Heart left ventricle (tissue), 16 donors: Measurements from ENCODE around the gene CCDC93. TPM values are rescaled to one million over a fixed set of nuclear protein-coding genes. Genes with fewer than 3 reads are reported as not detected.

ENCODE experiments used
- ATAC-seq, 4 donors: fragments of 200-7000 bp; cut with Tn5 transposase; one replicate each; pipeline ENCODE4 v1.9.1; 2020 to 2022; ENCODE audit warnings: moderate library complexity in 4 of 4, mild to moderate bottlenecking in 3 of 4, moderate number of reproducible peaks in 1 of 4
- DNase-seq, 5 donors: peaks; one replicate each; pipeline ENCODE4 v3.0.0-alpha.2; 2020
- H3K27ac ChIP-seq, 12 donors: fragments of 200-600 bp; sonication (generic) in 4 of 12; one replicate each; pipeline versions ENCODE4 v1.5.0 to v1.8.0; 2016 to 2022; ENCODE audit warnings: mild to moderate bottlenecking in 2 of 12
- H3K27me3 ChIP-seq, 9 donors: fragments of 200-600 bp; sonication (generic) in 2 of 9; one replicate each; pipeline versions ENCODE4 v1.5.1 to v1.8.0; 2016 to 2022; ENCODE audit warnings: mild to moderate bottlenecking in 3 of 9
- H3K36me3 ChIP-seq, 9 donors: fragments of 200-600 bp; sonication (generic) in 2 of 9; one replicate each; pipeline versions ENCODE4 v1.5.0 to v1.8.0; 2018 to 2022; ENCODE audit warnings: mild to moderate bottlenecking in 2 of 9
- H3K4me1 ChIP-seq, 12 donors: fragments of 200-600 bp; sonication (generic) in 4 of 12; one replicate each; pipeline versions ENCODE4 v1.5.0 to v1.8.0; 2016 to 2022; ENCODE audit warnings: mild to moderate bottlenecking in 3 of 12
- H3K4me3 ChIP-seq, 12 donors: fragments of 200-600 bp; sonication (generic) in 4 of 12; one replicate each; pipeline versions ENCODE4 v1.5.0 to v1.8.0; 2017 to 2022; ENCODE audit warnings: mild to moderate bottlenecking in 9 of 12, moderate library complexity in 4 of 12
- H3K9me3 ChIP-seq, 12 donors: fragments of 200-600 bp; sonication (generic) in 4 of 12; one replicate each; pipeline versions ENCODE4 v1.5.0 to v1.8.0; 2016 to 2022; ENCODE audit warnings: mild to moderate bottlenecking in 1 of 12
- CTCF ChIP-seq, 12 donors: fragments of 200-600 bp; sonication (generic) in 4 of 12; IDR thresholded peaks; one replicate each; pipeline versions ENCODE4 v1.5.0 to v1.8.0; 2018 to 2022; ENCODE audit warnings: antibody characterized with exemption in 12 of 12, mild to moderate bottlenecking in 5 of 12
- POLR2A ChIP-seq, 2 donors: fragments of 450-650 bp; IDR thresholded peaks; one replicate each; pipeline ENCODE4 v1.6.1; 2017; ENCODE audit warnings: antibody characterized with exemption in 2 of 2, mild to moderate bottlenecking in 2 of 2, moderate library complexity in 2 of 2
- WGBS, 4 donors: extraction: QIAGEN DNeasy Blood & Tissue Kit in 2 of 4; methylation state at CpG; one replicate each; pipeline versions ENCODE4 v1.1.5 to v1.1.7; 2013 to 2018; 5-methylcytosine and 5-hydroxymethylcytosine counted together
- intact Hi-C, 10 donors: fragments of 100-400 bp; cut with DNase I; formaldehyde crosslinking; loops; one replicate each; pipeline versions ENCODE4 v1.11.1 to v1.14.2; 2022
- polyA plus RNA-seq, 2 donors: library from polyadenylated mRNA; stranded (reverse); fragments of 200-250 nt; gene quantifications; one replicate each; pipeline ENCODE4 v1.2.3, GENCODE V29; 2013
- total RNA-seq, 9 donors: library from RNA; depleted of rRNA in 2 of 9; stranded (reverse); fragments of >200 nt in 2 of 9; fragmentation: NEBNext Ultra II Directional in 3 of 9; extraction: Animal tissue kit (Norgen Biotek cat#: 25700) in 3 of 9; gene quantifications; one replicate each; pipeline versions ENCODE4 v1.1.0 to v1.2.4, GENCODE V29; 2016 to 2023
- donor health status: ischemic (EF 13 %, LVEDD 7.1; RV severe dilation, severe dysfunction).
- donor health status: healthy with polysubstance abuse.
- donor health status: DM: no; HTN: yes; CAD: no.
- donor health status: DM: no; HTN: no; CAD: no.
- donor health status: ischemic (EF 25% LVEDD 6.9; RV normal size, moderate dysfunction).
- donor health status: ischemic (EF 25% LVEDD 5.7; RV mildly dilated, moderate dysfunction).
- donor health status: healthy.
- donor health status: DM: yes; HTN: yes; CAD: no.
- donor health status: ischemic (EF 35%, LVEDD 5.7; RV mildly dilated, moderate dysfunction).
- donor health status: nonischemic (EF 11% LVEDD 7.7; RV severe dilation, severe dysfunction).
- donor health status: DM: yes; HTN: yes; CAD: no.
- donor health status: PGD.
- donor health status: ischemic (EF 29% LVEDD 5.4; RV normal size, mild dysfunction).
- donor health status: nonischemic (EF 23%, LVEDD 6.1; RV moderate dilation, normal function).

The CCDC93 gene
- total and polyA plus RNA-seq, 11 donors: 11.0 to 47.6 (median 31.8) TPM

DNA sequence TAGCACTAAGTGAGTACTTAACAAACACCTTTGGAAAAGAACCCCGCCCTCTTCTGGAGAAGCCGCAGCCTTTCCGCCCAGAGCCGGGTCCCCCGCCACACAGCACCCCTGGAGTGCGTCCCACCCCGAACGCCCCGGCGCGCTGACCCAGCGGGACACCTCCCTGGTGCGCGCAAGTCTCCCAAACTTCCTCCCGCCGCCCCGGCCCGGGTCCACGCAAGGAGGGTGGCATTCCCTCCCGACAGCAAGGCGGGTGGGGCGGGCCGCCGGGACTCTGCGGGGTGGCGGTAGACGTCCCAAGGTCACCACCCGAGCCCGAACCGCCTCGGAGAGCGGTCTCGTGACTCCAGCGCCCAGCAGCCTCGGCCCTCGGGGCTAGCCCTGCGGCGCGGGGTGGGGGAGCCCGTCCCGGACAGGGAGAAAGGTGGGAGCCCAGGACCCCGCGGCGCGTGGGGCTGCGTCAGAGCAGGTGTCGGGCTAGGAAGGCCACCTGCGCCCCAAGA is 598 bp downstream of the CCDC93 start:
- Histone ChIP-seq H3K27ac (peak overlapping the region; percentile 82 to 98 (median 95)), H3K9me3 (no peaks in the 10 kb centered on the region), H3K36me3 (peaks cover 0 to 10% (median 4%) of the 10 kb centered on the region in 9 donors), H3K4me3 (peak overlapping the region; percentile 79 to 100 (median 90)), H3K4me1 (peaks cover 4 to 57% (median 28%) of the 10 kb centered on the region in 12 donors), H3K27me3 (no peaks in the 10 kb centered on the region)
- ATAC-seq (peak; percentile 39 to 71 (median 66)), DNase-seq (peak; percentile 50 to 79 (median 60))
- intact Hi-C loops: loop anchor here in 2 of 10 donors (10.0 kb wide), 1 partner anchor 198 kb away; the partner anchor contains the start of gene DDX18 (in 2 of the 2)
- no peak for TF ChIP-seq POLR2A (IDR thresholded peaks at IDR 0.05)
- peak in 5 of 12 donors; percentile 4 to 36 (median 13) for TF ChIP-seq CTCF (IDR thresholded peaks at IDR 0.05)
- 0 to 1% (median 1%) methylated on average over 15 to 48 of the region's 48 CpGs for WGBS, 4 donors

DNA sequence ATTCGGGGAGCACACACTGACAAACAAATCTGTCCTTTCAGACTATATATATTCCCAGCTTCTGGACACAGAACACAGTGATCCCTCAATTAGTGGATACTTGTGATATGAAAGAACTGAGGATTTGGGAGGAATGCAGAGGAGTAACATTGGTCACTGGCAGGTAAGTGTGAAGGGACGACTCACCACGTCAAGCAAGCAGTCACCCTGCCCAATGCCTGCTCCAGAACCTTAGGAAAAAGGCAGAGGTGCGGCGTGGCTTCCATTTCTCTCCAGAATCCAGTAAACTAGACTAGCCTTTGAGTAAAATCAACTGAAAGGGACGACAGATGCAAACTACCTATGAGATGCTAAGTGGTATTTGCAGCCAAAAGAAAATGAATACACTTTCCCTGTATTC is 1.1 kb downstream of the CCDC93 start:
- Histone ChIP-seq H3K36me3 (peaks cover 0 to 15% (median 9%) of the 10 kb centered on the region in 9 donors), H3K27ac (peak overlapping the region; percentile 82 to 98 (median 95)), H3K9me3 (no peaks in the 10 kb centered on the region), H3K27me3 (no peaks in the 10 kb centered on the region), H3K4me3 (peak overlapping the region; percentile 79 to 100 (median 90)), H3K4me1 (peaks cover 4 to 58% (median 28%) of the 10 kb centered on the region in 12 donors)
- intact Hi-C loops: loop anchor here in 2 of 10 donors (10.0 kb wide), 1 partner anchor 198 kb away; the partner anchor contains the start of gene DDX18 (in 2 of the 2)
- ATAC-seq (peak in 1 of 4 donors; percentile 7), DNase-seq (no peak)
- 25 to 33% (median 27%) methylated on average over 6 of the region's 6 CpGs for WGBS, 4 donors
- no peak for TF ChIP-seq CTCF (IDR thresholded peaks at IDR 0.05)
- TF ChIP-seq POLR2A (IDR thresholded peaks at IDR 0.05): no peak

- Histone ChIP-seq H3K36me3 (peaks cover 0 to 37% (median 31%) of the 10 kb centered on the region in 9 donors), H3K9me3 (no peaks in the 10 kb centered on the region), H3K4me1 (peaks cover 4 to 70% (median 29%) of the 10 kb centered on the region in 12 donors), H3K4me3 (no peak overlapping the region), H3K27me3 (no peaks in the 10 kb centered on the region), H3K27ac (no peak overlapping the region)
- no peak for TF ChIP-seq CTCF (IDR thresholded peaks at IDR 0.05)
- intact Hi-C loops: loop anchor here in 2 of 10 donors (10.0 kb wide), 1 partner anchor 196 kb away; the partner anchor contains the start of gene DDX18 (in 2 of the 2)
- no peak for DNase-seq
- no peak for ATAC-seq
These were observed 3.4 kb downstream of the CCDC93 start for GRCh38 chr2:118010473-118010872.

DNA sequence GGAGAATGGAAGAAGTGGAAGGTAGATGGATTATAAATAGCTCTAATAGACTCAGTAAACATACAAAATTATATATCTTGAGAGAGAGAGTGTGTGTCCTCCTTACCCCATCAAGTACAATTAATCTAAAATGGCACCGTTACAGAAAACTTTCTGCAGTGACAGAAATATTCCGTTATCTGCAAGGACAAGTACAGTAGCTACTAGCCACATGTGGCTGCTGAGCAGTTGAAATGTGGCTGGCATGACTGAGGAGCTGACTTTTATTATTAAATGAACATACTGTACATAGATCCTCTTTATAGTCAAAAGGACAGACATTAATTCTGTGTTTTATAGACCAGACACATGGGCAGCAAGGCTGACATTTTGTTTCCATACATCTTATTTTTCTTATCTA is 7.0 kb downstream of the CCDC93 start:
- Histone ChIP-seq H3K36me3 (peaks cover 0 to 69% (median 63%) of the 10 kb centered on the region in 9 donors), H3K4me3 (no peak overlapping the region), H3K4me1 (peaks cover 0 to 74% (median 18%) of the 10 kb centered on the region in 12 donors), H3K27me3 (no peaks in the 10 kb centered on the region), H3K27ac (peak overlapping the region in 5 of 12 donors; percentile 32 to 76 (median 48)), H3K9me3 (no peaks in the 10 kb centered on the region)
- TF ChIP-seq POLR2A (IDR thresholded peaks at IDR 0.05) (no peak), CTCF (IDR thresholded peaks at IDR 0.05) (no peak)
- DNase-seq (peak in 2 of 5 donors; percentile 26 to 37), ATAC-seq (peak in 3 of 4 donors; percentile 59 to 80 (median 66))
- WGBS, 4 donors: 50 to 63% (median 57%) methylated on average over 2 of the region's 2 CpGs
- intact Hi-C loops: loop anchor here in 2 of 10 donors (5.0 to 10.0 kb wide), 2 partner anchors 172 to 190 kb away; no protein-coding TSS in a partner anchor
